GM18526 (cell line): ENCODE measurements around the gene ANKRD2.

Experiments used
- POLR2A ChIP-seq: IDR thresholded peaks from 3 replicates; pipeline ENCODE4 v1.6.1; 2011; ENCODE audit not compliant: insufficient read length; ENCODE audit errors: extremely low read depth

ANKRD2 gene

GRCh38 chr10:97601268-97602215 is 29.0 kb downstream of the ANKRD2 start:
- TF ChIP-seq POLR2A, result no peak

GRCh38 chr10:97607095-97607636 is 34.6 kb downstream of the ANKRD2 start:
- no peak for TF ChIP-seq POLR2A

- TF ChIP-seq POLR2A, result no peak
These were observed 36.5 kb downstream of the ANKRD2 start for GRCh38 chr10:97608991-97609561.

- no peak for TF ChIP-seq POLR2A
These were observed 38.9 kb downstream of the ANKRD2 start for GRCh38 chr10:97611473-97611872.

GRCh38 chr10:97612386-97612785 is 39.8 kb downstream of the ANKRD2 start:
- no peak for TF ChIP-seq POLR2A

GRCh38 chr10:97618285-97618684 is 45.7 kb downstream of the ANKRD2 start:
- no peak for TF ChIP-seq POLR2A

GRCh38 chr10:97618733-97619132 is 46.2 kb downstream of the ANKRD2 start:
- no peak for TF ChIP-seq POLR2A

GRCh38 chr10:97623277-97623676 is 50.7 kb downstream of the ANKRD2 start:
- no peak for TF ChIP-seq POLR2A

- no peak for TF ChIP-seq POLR2A
These were observed 55.2 kb downstream of the ANKRD2 start for GRCh38 chr10:97627731-97628130.

- no peak for TF ChIP-seq POLR2A
These were observed 55.6 kb downstream of the ANKRD2 start for GRCh38 chr10:97628228-97628627.

- TF ChIP-seq POLR2A, result no peak
These were observed 56.7 kb downstream of the ANKRD2 start for GRCh38 chr10:97629289-97629688.

- TF ChIP-seq POLR2A, result no peak
These were observed 58.5 kb downstream of the ANKRD2 start for GRCh38 chr10:97631098-97631497.

- peak; percentile 34 for TF ChIP-seq POLR2A
These were observed 60.6 kb downstream of the ANKRD2 start, which contains the start of gene MORN4 for GRCh38 chr10:97632949-97633884. Gene MORN4 (minus strand): TSS chr10:97633500. CDS start chr10:97619653, 13,847 bp downstream.
